HFFc6 (cell line): Measurements from ENCODE around the gene ADAM17. TPM values are rescaled to one million over a fixed set of nuclear protein-coding genes. Genes with fewer than 3 reads are reported as not detected.

Source experiments
- DNase-seq: peaks from one replicate; pipeline ENCODE4 v3.0.0-alpha.2; 2018
- H3K27ac Mint-ChIP-seq: 2 replicates; pipeline ENCODE4 v1.8.0; 2020; ENCODE audit warnings: mild to moderate bottlenecking, mixed read lengths
- H3K27me3 Mint-ChIP-seq: 2 replicates; pipeline ENCODE4 v1.8.0; 2021; ENCODE audit warnings: mild to moderate bottlenecking, moderate library complexity, mixed read lengths; ENCODE audit not compliant: insufficient read depth
- H3K36me3 Mint-ChIP-seq: 2 replicates; pipeline ENCODE4 v1.8.0; 2021; ENCODE audit warnings: low read depth, mixed read lengths
- H3K4me1 Mint-ChIP-seq: 2 replicates; pipeline ENCODE4 v1.8.0; 2020; ENCODE audit warnings: low read depth, mixed read lengths
- H3K4me3 Mint-ChIP-seq: 2 replicates; pipeline ENCODE4 v1.8.0; 2020; ENCODE audit warnings: mild to moderate bottlenecking, moderate library complexity, mixed read lengths
- H3K9me3 Mint-ChIP-seq: 2 replicates; pipeline ENCODE4 v1.8.0; 2020; ENCODE audit warnings: mild to moderate bottlenecking, mixed read lengths
- total RNA-seq, 6 experiments: library from RNA; stranded (reverse); fragmentation: NEBNext Ultra II Directional; extraction: Animal tissue kit (Norgen Biotek cat#: 25700); gene quantifications; 2 replicates in 1 of 6; 3 replicates in 5 of 6; pipeline ENCODE4 v1.2.3, GENCODE V29; 2021
- TF ChIP-seq, protein P1 (sequence below): fragments of 200-600 bp; sonication (generic); IDR thresholded peaks from 2 replicates; pipeline ENCODE4 v1.5.0; 2021; ENCODE audit warnings: antibody characterized with exemption, mild to moderate bottlenecking

Gene ADAM17
- total RNA-seq, 6 experiments from 2014 or later, result 16.0 to 20.0 (median 19.4) TPM

DNA sequence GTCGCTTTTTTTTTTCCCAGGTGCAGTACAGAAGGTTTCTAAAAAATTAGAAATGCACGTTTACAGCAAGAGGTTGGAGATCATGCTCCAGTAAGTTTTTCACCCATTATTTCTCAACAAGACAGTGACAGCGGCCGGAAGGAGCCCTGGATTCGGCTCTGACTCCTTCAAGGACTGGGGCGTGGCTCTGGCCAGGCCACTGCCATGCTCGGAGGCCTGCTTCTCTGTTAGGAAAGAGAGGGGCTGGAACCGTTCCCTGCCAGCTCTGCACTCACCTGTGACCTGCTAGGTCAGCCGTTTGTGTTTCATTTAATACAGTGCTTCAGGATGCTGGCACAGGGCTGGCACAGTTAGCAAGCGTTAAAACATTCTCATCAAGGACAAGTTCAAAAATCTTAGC, 87.9 kb downstream of the ADAM17 start:
- H3K4me3 Mint-ChIP-seq, result no peak overlapping the region
- H3K27me3 Mint-ChIP-seq, result peaks cover 5% of the 10 kb centered on the region; the same call in 1 of the 2 replicates
- TF ChIP-seq, protein P1, sequence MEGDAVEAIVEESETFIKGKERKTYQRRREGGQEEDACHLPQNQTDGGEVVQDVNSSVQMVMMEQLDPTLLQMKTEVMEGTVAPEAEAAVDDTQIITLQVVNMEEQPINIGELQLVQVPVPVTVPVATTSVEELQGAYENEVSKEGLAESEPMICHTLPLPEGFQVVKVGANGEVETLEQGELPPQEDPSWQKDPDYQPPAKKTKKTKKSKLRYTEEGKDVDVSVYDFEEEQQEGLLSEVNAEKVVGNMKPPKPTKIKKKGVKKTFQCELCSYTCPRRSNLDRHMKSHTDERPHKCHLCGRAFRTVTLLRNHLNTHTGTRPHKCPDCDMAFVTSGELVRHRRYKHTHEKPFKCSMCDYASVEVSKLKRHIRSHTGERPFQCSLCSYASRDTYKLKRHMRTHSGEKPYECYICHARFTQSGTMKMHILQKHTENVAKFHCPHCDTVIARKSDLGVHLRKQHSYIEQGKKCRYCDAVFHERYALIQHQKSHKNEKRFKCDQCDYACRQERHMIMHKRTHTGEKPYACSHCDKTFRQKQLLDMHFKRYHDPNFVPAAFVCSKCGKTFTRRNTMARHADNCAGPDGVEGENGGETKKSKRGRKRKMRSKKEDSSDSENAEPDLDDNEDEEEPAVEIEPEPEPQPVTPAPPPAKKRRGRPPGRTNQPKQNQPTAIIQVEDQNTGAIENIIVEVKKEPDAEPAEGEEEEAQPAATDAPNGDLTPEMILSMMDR, result no peak
- no peaks in the 10 kb centered on the region; the same call in none of the 2 replicates for H3K4me1 Mint-ChIP-seq
- no peak overlapping the region for H3K27ac Mint-ChIP-seq
- DNase-seq, result no peak
- H3K9me3 Mint-ChIP-seq, result no peaks in the 10 kb centered on the region
- peaks cover 19% of the 10 kb centered on the region for H3K36me3 Mint-ChIP-seq

DNA sequence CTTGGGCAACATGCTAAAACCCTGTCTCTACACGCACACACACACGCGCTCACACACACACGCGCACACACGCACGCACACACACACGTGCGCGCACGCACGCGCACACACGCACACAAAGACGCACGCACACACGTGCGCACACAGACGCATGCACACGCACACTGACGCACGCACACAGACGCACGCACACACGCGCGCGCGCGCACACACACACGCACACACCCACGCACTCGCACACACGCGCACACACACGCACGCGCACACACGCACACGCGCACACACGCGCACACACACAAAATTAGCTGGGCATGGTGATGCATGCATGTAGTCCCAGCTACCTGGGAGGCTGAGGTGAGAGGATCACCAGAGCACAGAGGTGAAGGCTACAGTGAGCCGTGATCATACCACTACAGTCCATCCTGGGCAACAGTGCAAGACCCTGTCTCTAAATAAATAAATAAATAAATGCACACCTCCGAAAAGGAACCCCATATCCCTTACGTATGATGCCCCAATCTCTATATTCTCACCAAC, 89.4 kb downstream of the ADAM17 start:
- TF ChIP-seq, protein P1, result no peak
- no peak for DNase-seq
- peaks cover 8% of the 10 kb centered on the region for H3K36me3 Mint-ChIP-seq
- H3K27me3 Mint-ChIP-seq, result peaks cover 5% of the 10 kb centered on the region; the same call in 1 of the 2 replicates
- no peaks in the 10 kb centered on the region for H3K9me3 Mint-ChIP-seq
- H3K4me1 Mint-ChIP-seq, result no peaks in the 10 kb centered on the region; the same call in none of the 2 replicates
- no peak overlapping the region for H3K4me3 Mint-ChIP-seq
- no peak overlapping the region for H3K27ac Mint-ChIP-seq

- Mint-ChIP-seq H3K4me1 (no peaks in the 10 kb centered on the region; the same call in none of the 2 replicates), H3K27me3 (peaks cover 5% of the 10 kb centered on the region; the same call in 1 of the 2 replicates), H3K4me3 (no peak overlapping the region), H3K36me3 (peaks cover 11% of the 10 kb centered on the region), H3K9me3 (no peaks in the 10 kb centered on the region), H3K27ac (no peak overlapping the region)
- DNase-seq, result no peak
- TF ChIP-seq, protein P1, result no peak
These were observed 90.5 kb downstream of the ADAM17 start for GRCh38 chr2:9465170-9465569.

DNA sequence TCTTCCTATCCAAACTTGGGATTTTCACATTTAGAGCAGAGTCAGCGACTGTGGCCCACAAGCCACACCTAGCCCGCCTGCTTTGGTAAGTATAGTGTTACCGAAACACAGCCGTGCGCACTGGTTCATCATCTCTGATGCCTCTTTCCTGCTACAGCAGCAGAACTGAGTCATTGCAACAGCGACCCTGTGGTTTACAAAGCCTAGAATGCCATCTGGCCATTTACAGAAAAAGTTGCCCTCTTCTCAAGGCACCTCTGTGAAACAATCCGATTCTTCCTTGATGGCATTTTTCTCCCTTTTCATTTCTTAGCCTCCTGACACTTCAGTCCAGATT, 92.0 kb downstream of the ADAM17 start:
- H3K27me3 Mint-ChIP-seq, result peaks cover 5% of the 10 kb centered on the region; the same call in 1 of the 2 replicates
- no peak for DNase-seq
- H3K4me1 Mint-ChIP-seq, result no peaks in the 10 kb centered on the region; the same call in none of the 2 replicates
- no peak overlapping the region for H3K27ac Mint-ChIP-seq
- H3K36me3 Mint-ChIP-seq, result peaks cover 15% of the 10 kb centered on the region
- H3K4me3 Mint-ChIP-seq, result no peak overlapping the region
- H3K9me3 Mint-ChIP-seq, result no peaks in the 10 kb centered on the region
- TF ChIP-seq, protein P1, result no peak

DNA sequence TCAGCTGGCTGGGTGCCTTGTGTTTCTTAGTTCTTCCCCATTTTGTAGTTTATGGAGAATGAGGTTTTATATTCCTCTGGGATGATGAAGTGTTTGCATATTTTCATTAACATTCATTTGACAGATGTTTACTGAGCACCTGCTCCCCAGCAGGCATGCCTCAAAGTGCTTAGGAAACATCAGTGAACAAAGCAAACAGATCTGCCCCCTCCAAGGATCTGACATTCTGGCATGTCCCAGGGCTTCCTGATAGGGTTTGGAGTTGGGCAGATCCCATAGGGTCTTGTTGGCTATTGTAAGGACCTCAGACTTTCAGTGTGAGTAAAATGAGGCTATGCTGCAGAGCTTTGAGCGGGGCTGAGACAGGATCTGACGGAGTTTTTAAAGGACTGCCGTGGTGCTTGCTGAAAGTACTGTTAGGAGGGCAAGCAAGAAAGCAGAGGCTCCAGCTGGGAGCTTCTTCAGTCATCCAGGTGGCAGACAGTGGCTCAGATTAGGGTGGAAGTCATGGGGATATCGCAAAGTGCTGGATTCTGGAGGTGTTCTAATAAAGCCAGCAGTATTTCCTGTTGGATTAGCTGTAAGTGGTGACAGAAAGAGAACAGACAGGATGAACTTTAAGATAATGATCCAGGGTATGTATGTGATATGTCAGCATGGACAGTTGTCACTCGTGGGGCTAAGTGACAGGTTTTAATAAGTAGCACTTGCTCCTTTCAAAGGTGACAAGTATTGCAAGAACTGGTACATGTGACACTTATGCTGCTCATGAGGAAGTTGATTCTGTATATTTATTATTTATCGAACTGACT, 92.5 kb downstream of the ADAM17 start:
- TF ChIP-seq, protein P1, result no peak
- Mint-ChIP-seq H3K4me3 (no peak overlapping the region), H3K36me3 (peaks cover 15% of the 10 kb centered on the region), H3K4me1 (no peaks in the 10 kb centered on the region; the same call in none of the 2 replicates), H3K27ac (no peak overlapping the region), H3K9me3 (no peaks in the 10 kb centered on the region), H3K27me3 (peaks cover 5% of the 10 kb centered on the region; the same call in 1 of the 2 replicates)
- DNase-seq, result no peak
